Smooth muscle cell of the brain vasculature (primary cell): ENCODE measurements around the gene NME5.
A peak's percentile ranks its signal among the peaks of the same experiment; 100 is the strongest.
"Not testable (repeated sequence)": the region's sequence is repeated elsewhere in the genome, so short reads cannot be mapped to it uniquely, and the experiment has no call there.

ENCODE experiments used
- DNase-seq: peaks from one replicate; pipeline ENCODE4 v3.0.0-alpha.2; 2012; ENCODE audit warnings: low read depth, low spot score

The NME5 gene

GRCh38 chr5:138138949-138139780 is at the start of gene NME5:
TSS of gene NME5 (minus strand) at chr5:138139428. CDS start at chr5:138138780, 648 bp downstream.
- DNase-seq: peak; percentile 28

- no peak for DNase-seq
Observed at GRCh38 chr5:138188626-138189025, 49.4 kb upstream of the NME5 start.

- DNase-seq: no peak
Observed at GRCh38 chr5:138186002-138186447, 46.8 kb upstream of the NME5 start.

- no peak for DNase-seq
Observed at GRCh38 chr5:138182808-138183207, 43.6 kb upstream of the NME5 start.

- DNase-seq: no peak
Observed at GRCh38 chr5:138180841-138181240, 41.6 kb upstream of the NME5 start.

- DNase-seq: no peak
Observed at GRCh38 chr5:138180183-138180782, 41.1 kb upstream of the NME5 start.

- DNase-seq: no peak
Observed at GRCh38 chr5:138179277-138179857, 40.1 kb upstream of the NME5 start.

- peak; percentile 91 for DNase-seq
Observed at GRCh38 chr5:138178516-138179276, 39.5 kb upstream of the NME5 start, which contains the start of the genes BRD8 and KIF20A. TSS of gene BRD8 (minus strand) at chr5:138178630. CDS start at chr5:138178614, 16 bp downstream. TSS of gene KIF20A (plus strand) at chr5:138179112. CDS start at chr5:138179681, 569 bp downstream.

GRCh38 chr5:138177941-138178515 is 38.8 kb upstream of the NME5 start:
- no peak for DNase-seq

GRCh38 chr5:138170299-138170698 is 31.1 kb upstream of the NME5 start:
- no peak for DNase-seq

GRCh38 chr5:138169124-138169523 is 29.9 kb upstream of the NME5 start:
- DNase-seq: no peak

- no peak for DNase-seq
Observed at GRCh38 chr5:138163721-138164120, 24.5 kb upstream of the NME5 start.

- no peak for DNase-seq
Observed at GRCh38 chr5:138160706-138161105, 21.5 kb upstream of the NME5 start.

- no peak for DNase-seq
Observed at GRCh38 chr5:138159666-138160065, 20.4 kb upstream of the NME5 start.

GRCh38 chr5:138157626-138158025 is 18.4 kb upstream of the NME5 start:
- DNase-seq: no peak

- DNase-seq: not testable (repeated sequence)
Observed at GRCh38 chr5:138155977-138156376, 16.7 kb upstream of the NME5 start.

- DNase-seq: no peak
Observed at GRCh38 chr5:138149530-138149929, 10.3 kb upstream of the NME5 start.

- no peak for DNase-seq
Observed at GRCh38 chr5:138148811-138149210, 9.6 kb upstream of the NME5 start.

- DNase-seq: not testable (repeated sequence)
Observed at GRCh38 chr5:138143578-138143977, 4.3 kb upstream of the NME5 start.

GRCh38 chr5:138141734-138142133 is 2.5 kb upstream of the NME5 start:
- no peak for DNase-seq

- DNase-seq: no peak
Observed at GRCh38 chr5:138140268-138140667, 1.0 kb upstream of the NME5 start.

- DNase-seq: no peak
Observed at GRCh38 chr5:138139781-138140090, 508 bp upstream of the NME5 start.
